Bone marrow (tissue), 2 donors: ENCODE measurements around the gene SYNGR1.
A peak's percentile ranks its signal among the peaks of the same experiment; 100 is the strongest.
"Not testable (repeated sequence)": the region's sequence is repeated elsewhere in the genome, so short reads cannot be mapped to it uniquely, and the experiment has no call there.

Experiments
- DNase-seq, 2 donors: peaks; one replicate each; lab custom pipeline; 2025; lab: John Stamatoyannopoulos, UW

The SYNGR1 gene

GRCh38 chr22:39316440-39317083 lies 33.2 kb upstream of the SYNGR1 start:
- DNase-seq, result peak; percentile 50 to 79

GRCh38 chr22:39317084-39317774 lies 32.6 kb upstream of the SYNGR1 start:
- DNase-seq, result no peak

GRCh38 chr22:39317775-39318506 lies 31.9 kb upstream of the SYNGR1 start:
- DNase-seq, result no peak

GRCh38 chr22:39318507-39319283 lies 31.1 kb upstream of the SYNGR1 start:
- DNase-seq, result peak in 1 of 2 donors; percentile 62

GRCh38 chr22:39319284-39320022 lies 30.3 kb upstream of the SYNGR1 start, which contains the start of gene RPL3:
Gene RPL3 (minus strand): TSS chr22:39319623. CDS start chr22:39319597, 26 bp downstream.
- DNase-seq, result peak; percentile 91 to 99

- DNase-seq, result not testable (repeated sequence)
These were observed 29.2 kb upstream of the SYNGR1 start for GRCh38 chr22:39320616-39321029.

- DNase-seq, result no peak
These were observed 24.3 kb upstream of the SYNGR1 start for GRCh38 chr22:39325392-39325932.

GRCh38 chr22:39327995-39328754 lies 21.6 kb upstream of the SYNGR1 start:
- no peak for DNase-seq

GRCh38 chr22:39330553-39330952 lies 19.2 kb upstream of the SYNGR1 start:
- not testable (repeated sequence) for DNase-seq

GRCh38 chr22:39332441-39333064 lies 17.2 kb upstream of the SYNGR1 start:
- no peak for DNase-seq

GRCh38 chr22:39336411-39336810 lies 13.4 kb upstream of the SYNGR1 start:
- DNase-seq, result no peak

GRCh38 chr22:39339775-39340174 lies 10.0 kb upstream of the SYNGR1 start:
- not testable (repeated sequence) for DNase-seq

GRCh38 chr22:39341179-39341578 lies 8.6 kb upstream of the SYNGR1 start:
- no peak for DNase-seq

- peak in 1 of 2 donors; percentile 79 for DNase-seq
These were observed 6.3 kb upstream of the SYNGR1 start for GRCh38 chr22:39343259-39344045.

- DNase-seq, result no peak
These were observed 5.8 kb upstream of the SYNGR1 start for GRCh38 chr22:39344046-39344390.

GRCh38 chr22:39345231-39345630 lies 4.6 kb upstream of the SYNGR1 start:
- no peak for DNase-seq

GRCh38 chr22:39348909-39349505 lies 784 bp upstream of the SYNGR1 start:
- DNase-seq, result peak in 1 of 2 donors; percentile 59

GRCh38 chr22:39349506-39349966 lies 255 bp upstream of the SYNGR1 start:
- DNase-seq, result no peak
